ENCODE measurements around the gene TIMM13.

DNA sequence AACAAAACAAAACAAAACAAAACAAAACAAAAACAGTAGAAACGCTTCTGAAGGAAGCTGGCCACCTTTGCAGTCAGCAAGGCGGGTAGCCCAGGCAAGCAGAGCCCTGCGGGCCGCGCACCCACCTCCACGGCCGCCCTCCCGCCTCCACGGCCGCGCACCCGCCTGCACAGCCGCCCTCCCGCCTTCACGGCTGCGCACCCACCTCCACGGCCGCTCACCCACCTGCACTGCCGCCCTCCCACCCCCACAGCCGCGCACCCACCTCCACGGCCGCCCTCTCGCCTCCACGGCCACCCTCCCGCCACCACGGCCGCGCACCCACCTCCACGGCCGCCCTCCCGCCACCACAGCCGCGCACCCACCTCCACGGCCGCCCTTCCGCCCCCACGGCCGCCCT lies 9.0 kb upstream of the TIMM13 start:
- TF ChIP-seq POLR2AphosphoS5 (IDR thresholded peaks at IDR 0.05; ENCODE audit: low read depth, low read length) (no peak), POLR2A (IDR thresholded peaks at IDR 0.05; ENCODE audit: low read depth, low read length) (no peak), TAF1 (IDR thresholded peaks at IDR 0.05; ENCODE audit: borderline replicate concordance, low read depth, low read length) (no peak)

All from GM12892 (cell line).